GM12891 (cell line): Measurements from ENCODE around the gene ADRA2B.

Source experiments
- POLR2A ChIP-seq: IDR thresholded peaks from 2 replicates; pipeline ENCODE4 v1.6.1; 2011; ENCODE audit warnings: low read depth, low read length, control low read depth
- POLR2AphosphoS5 ChIP-seq: IDR thresholded peaks from 2 replicates; pipeline ENCODE4 v1.6.1; 2011; ENCODE audit warnings: low read depth, low read length, control low read depth
- POU2F2 ChIP-seq: IDR thresholded peaks from 2 replicates; pipeline ENCODE4 v1.6.1; 2011; ENCODE audit warnings: low read depth, mild to moderate bottlenecking, control low read depth, low read length, moderate library complexity
- TAF1 ChIP-seq: IDR thresholded peaks from 2 replicates; pipeline ENCODE4 v1.6.1; 2011; ENCODE audit warnings: low read depth, low read length, control low read depth

DNA sequence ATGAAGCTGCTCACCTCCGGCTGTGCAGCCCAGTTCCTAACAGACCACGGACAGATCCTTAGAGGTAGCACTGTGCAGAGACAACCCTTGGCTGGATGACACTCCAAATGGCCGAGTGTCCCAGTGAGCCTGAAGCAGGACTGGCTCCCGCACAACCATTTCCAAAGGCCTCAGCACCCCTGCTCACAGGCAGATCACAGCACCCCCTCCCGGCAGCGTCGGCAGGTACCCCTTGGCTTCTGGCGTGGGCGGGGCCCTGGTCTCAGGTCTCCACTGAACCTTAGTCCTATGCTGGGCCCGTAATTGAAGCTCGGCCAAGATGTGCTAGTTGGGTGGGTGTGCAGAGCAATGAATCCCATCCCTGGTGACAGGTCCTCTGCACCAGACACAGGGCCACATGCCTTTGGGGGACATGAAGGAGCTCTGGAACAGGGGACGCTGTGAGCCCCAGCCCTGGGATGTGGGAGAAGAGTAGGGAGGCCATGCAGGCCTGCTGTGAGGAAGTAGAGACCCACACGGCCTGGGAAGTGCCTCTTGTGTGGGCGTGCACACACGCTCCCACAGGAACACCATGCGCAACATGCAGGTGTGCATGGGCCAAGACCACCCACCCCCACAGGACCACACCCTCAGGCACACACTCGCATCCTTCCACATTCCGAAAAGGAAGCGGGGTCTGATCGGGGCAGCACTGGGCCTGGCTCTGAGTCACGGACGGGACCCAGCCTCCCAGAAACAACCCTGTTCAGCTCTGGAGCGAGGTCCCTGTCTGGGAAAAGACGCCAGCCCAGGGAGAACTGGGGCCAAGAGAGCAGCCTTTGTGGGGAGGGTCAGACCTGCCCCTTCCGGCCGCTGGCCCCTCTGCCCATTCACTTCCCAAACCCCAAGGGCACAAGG lies 26.1 kb upstream of the ADRA2B start:
- TF ChIP-seq POLR2A (peak; percentile 77; the same call in 1 of the 2 replicates), POLR2AphosphoS5 (peak; percentile 90), TAF1 (no peak; the same call in 1 of the 2 replicates), POU2F2 (peak; percentile 83; the same call in 1 of the 2 replicates)
